HepG2 (cell line): ENCODE data around the gene ANKRD40CL. TPM values are rescaled to one million over a fixed set of nuclear protein-coding genes. Genes with fewer than 3 reads are reported as not detected.
A peak's percentile ranks its signal among the peaks of the same experiment; 100 is the strongest.

Source experiments
- ATAC-seq: fragments of 200-7000 bp; cut with Tn5 transposase; 3 replicates; pipeline ENCODE4 v1.9.1; 2020; ENCODE audit warnings: mild to moderate bottlenecking, moderate library complexity
- BruUV-seq: library from RNA; stranded (reverse); fragments of 400-500 nt; replicated peaks from 2 replicates; lab custom pipeline; 2021; lab: Mats Ljungman, UMichigan
- CTCF ChIA-PET: fragments of 300-600 bp; formaldehyde crosslinking; extraction: SDS; loops from one replicate; lab custom pipeline; 2021; ENCODE audit warnings: low total read pairs, inconsistent platforms, low intra/inter-chr PET ratio; lab: Yijun Ruan, JAX
- POLR2A ChIA-PET: fragments of 350-600 bp; sonication (Branson Sonifier 250); formaldehyde crosslinking; loops from one replicate; lab custom pipeline; 2020; ENCODE audit warnings: antibody characterized with exemption, inconsistent platforms; lab: Yijun Ruan, JAX
- DNase-seq: peaks from one replicate; pipeline ENCODE4 v3.0.0-alpha.2; 2015; ENCODE audit warnings: low spot score
- FAIRE-seq: peaks from 3 replicates; lab custom pipeline; 2011; peaks lifted over from hg19 to GRCh38; lab: Jason Lieb, UNC
- H2AFZ ChIP-seq: one replicate; pipeline ENCODE4 v1.6.1; 2011; ENCODE audit warnings: low read length, inconsistent platforms
- H3K27ac ChIP-seq: fragments of 300-600 bp; 3 replicates; pipeline ENCODE4 v1.8.0; 2011; ENCODE audit warnings: mixed run types, mild to moderate bottlenecking, mixed read lengths, low read length, inconsistent platforms; ENCODE audit not compliant: insufficient read depth; ENCODE audit errors: extremely low read length
- H3K27me3 ChIP-seq, 2 experiments: fragments of 200-600 bp in 1 of 2; 2 replicates in 1 of 2; 3 replicates in 1 of 2; pipeline versions ENCODE4 v1.6.0 to v1.8.0; 2011; ENCODE audit warnings: low read length in 2 of 2, mild to moderate bottlenecking in 2 of 2, moderate library complexity in 2 of 2, inconsistent platforms in 1 of 2; ENCODE audit not compliant: insufficient read depth in 2 of 2, control insufficient read depth in 1 of 2
- H3K36me3 ChIP-seq, 2 experiments: fragments of 200-600 bp in 1 of 2; replicated peaks in 1 of 2; 2 replicates in 1 of 2; 3 replicates in 1 of 2; pipeline versions ENCODE4 v1.5.1 to v1.8.0; 2011; ENCODE audit warnings: low read length in 2 of 2, inconsistent platforms in 1 of 2; ENCODE audit not compliant: insufficient read depth in 2 of 2, control insufficient read depth in 1 of 2
- H3K4me1 ChIP-seq: 2 replicates; pipeline ENCODE4 v1.5.1; 2012; ENCODE audit warnings: low read length, inconsistent platforms; ENCODE audit not compliant: insufficient read depth
- H3K4me2 ChIP-seq: 2 replicates; pipeline ENCODE4 v1.6.0; 2011; ENCODE audit warnings: low read depth, low read length, inconsistent platforms
- H3K4me3 ChIP-seq, 3 experiments: fragments of 200-600 bp in 1 of 3; sonication (generic), shearing (Covaris generic) in 1 of 3; replicated peaks in 1 of 3; 2 replicates each; pipeline ENCODE4 v1.5.1; 2011 to 2016; ENCODE audit warnings: low read length in 3 of 3, inconsistent platforms in 2 of 3, low read depth in 2 of 3, mild to moderate bottlenecking in 2 of 3, control low read depth in 1 of 3, mixed read lengths in 1 of 3; ENCODE audit not compliant: insufficient read depth in 1 of 3
- H3K79me2 ChIP-seq: one replicate; pipeline ENCODE4 v1.6.1; 2011; ENCODE audit warnings: low read length, inconsistent platforms; ENCODE audit not compliant: insufficient read depth
- H3K9ac ChIP-seq: 2 replicates; pipeline ENCODE4 v1.6.0; 2011; ENCODE audit warnings: mild to moderate bottlenecking, low read depth, low read length, inconsistent platforms; ENCODE audit not compliant: insufficient read depth
- H3K9me3 ChIP-seq: 2 replicates; pipeline ENCODE4 v1.5.1; 2012; ENCODE audit warnings: mild to moderate bottlenecking, low read length
- H4K20me1 ChIP-seq: 2 replicates; pipeline ENCODE4 v1.6.0; 2011; ENCODE audit warnings: inconsistent platforms, mild to moderate bottlenecking, low read length, moderate library complexity; ENCODE audit not compliant: insufficient read depth
- CCAR2 ChIP-seq: fragments of 200-400 bp; formaldehyde crosslinking; optimal IDR thresholded peaks from 2 replicates; pipeline ENCODE3; 2018; ENCODE audit warnings: low read depth, mild to moderate bottlenecking, low read length, moderate library complexity
- FOSL2 ChIP-seq: sonication (generic); formaldehyde crosslinking; IDR thresholded peaks from 2 replicates; pipeline ENCODE4 v1.4.0; 2020; ENCODE audit warnings: missing genetic modification reagents
- FOXA3 ChIP-seq: IDR thresholded peaks from 2 replicates; pipeline ENCODE4 v1.6.1; 2016; ENCODE audit warnings: missing genetic modification reagents, missing compliant biosample characterization
- PRDM10 ChIP-seq: sonication (generic); formaldehyde crosslinking; IDR thresholded peaks from 2 replicates; pipeline ENCODE4 v1.4.0; 2020; ENCODE audit warnings: low read depth, missing genetic modification reagents
- REXO4 ChIP-seq: sonication (generic); formaldehyde crosslinking; IDR thresholded peaks from 2 replicates; pipeline ENCODE4 v1.8.0; 2022; ENCODE audit warnings: missing genetic modification reagents, mild to moderate bottlenecking, borderline replicate concordance
- SCMH1 ChIP-seq: sonication (generic); formaldehyde crosslinking; IDR thresholded peaks from 2 replicates; pipeline ENCODE4 v1.9.0; 2021; ENCODE audit warnings: missing genetic modification reagents, mild to moderate bottlenecking, borderline replicate concordance
- SRF ChIP-seq: IDR thresholded peaks from 2 replicates; pipeline ENCODE4 v1.6.1; 2011; ENCODE audit warnings: mild to moderate bottlenecking, low read depth, low read length, moderate library complexity
- THRA ChIP-seq: sonication (generic); formaldehyde crosslinking; IDR thresholded peaks from 2 replicates; pipeline ENCODE4 v1.4.0; 2020; ENCODE audit warnings: missing genetic modification reagents, borderline replicate concordance
- ZBTB10 ChIP-seq: sonication (generic); formaldehyde crosslinking; IDR thresholded peaks from 2 replicates; pipeline ENCODE4 v1.4.0; 2020; ENCODE audit warnings: missing genetic modification reagents, borderline replicate concordance
- ZNF484 ChIP-seq: sonication (generic); formaldehyde crosslinking; IDR thresholded peaks from 2 replicates; pipeline ENCODE4 v1.5.1; 2020; ENCODE audit warnings: mild to moderate bottlenecking, low read depth, missing genetic modification reagents, borderline replicate concordance
- WGBS: methylation state at CpG from one replicate; pipeline ENCODE4 v1.1.6; 2017; ENCODE audit warnings: low lambda C conversion rate; 5-methylcytosine and 5-hydroxymethylcytosine counted together
- in situ Hi-C: cut with HindIII; loops from 2 replicates; pipeline ENCODE4 v1.10.0; 2017; ENCODE audit warnings: low pct_unique_long_range_greater_than_20kb; ENCODE audit not compliant: extremely low pct_ligation_motif_present
- intact Hi-C: fragments of 100-400 bp; cut with micrococcal nuclease; formaldehyde crosslinking; loops from one replicate; pipeline ENCODE4 v1.10.0; 2022; ENCODE audit not compliant: unreplicated experiment
- polyA plus RNA-seq, 8 experiments: library from polyadenylated mRNA; depleted of rRNA in 3 of 8; stranded (reverse) in 7 of 8; unstranded in 1 of 8; fragments of >200 nt; fragmentation: Illumina TruSeq in 4 of 8; extraction: Trizol in 4 of 8; gene quantifications; 2 replicates each; pipeline versions ENCODE4 v1.2.1 to v1.2.3, GENCODE V29; 2011 to 2016; ENCODE audit warnings: low read depth in 4 of 8, missing spikeins in 1 of 8, mixed read lengths in 1 of 8; ENCODE audit not compliant: insufficient read depth in 1 of 8
- total RNA-seq, 5 experiments: library from RNA; depleted of rRNA; stranded (reverse); fragments of >200 nt; fragmentation: Illumina TruSeq; extraction: Trizol; gene quantifications; 2 replicates each; pipeline ENCODE4 v1.2.3, GENCODE V29; 2016; ENCODE audit warnings: low read depth in 1 of 5

Gene ANKRD40CL
- total and polyA plus RNA-seq, 2 of the 13 experiments (the other 11 are each of a cell fraction or from before 2014, with no cell fraction given) = 0.03 to 0.11 TPM

DNA sequence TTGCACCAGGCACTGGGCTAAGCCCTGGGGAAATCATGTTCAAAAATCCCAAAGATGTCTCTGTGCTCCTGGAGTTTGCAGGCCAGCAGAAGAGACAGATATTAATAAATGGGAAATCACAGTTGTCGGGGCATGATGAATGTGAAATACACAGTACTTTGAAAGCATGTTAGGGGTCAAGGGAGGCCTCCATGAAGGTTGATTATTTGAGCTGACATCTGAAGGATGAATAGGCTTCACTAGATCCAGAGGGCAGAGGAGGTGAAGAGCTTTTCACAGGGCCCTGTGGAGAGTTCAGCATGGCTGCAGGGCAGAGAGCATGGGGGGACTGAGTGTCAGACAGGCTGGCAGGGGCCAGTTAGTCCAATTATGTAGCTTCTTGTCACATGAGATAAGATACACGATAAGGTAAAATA lies 2.6 kb downstream of the ANKRD40CL start:
- no peak for DNase-seq
- H3K79me2 ChIP-seq = no peaks in the 10 kb centered on the region
- H3K27ac ChIP-seq = no peak overlapping the region
- H3K27me3 ChIP-seq = peaks cover 0 to 2% of the 10 kb centered on the region in 2 experiments; a peak in 1 of 5 replicates
- intact Hi-C loops (no loop called here), in situ Hi-C loops (no loop called here)
- FAIRE-seq = no peak
- no TSS peak for BruUV-seq
- H3K36me3 ChIP-seq = no peaks in the 10 kb centered on the region
- CTCF ChIA-PET = no interaction called here
- peaks cover 62% of the 10 kb centered on the region for H3K4me1 ChIP-seq
- H3K9me3 ChIP-seq = no peaks in the 10 kb centered on the region
- no peak for TF ChIP-seq SRF
- no peak for TF ChIP-seq PRDM10 (CRISPR knock-in tag)
- no peak for TF ChIP-seq REXO4 (CRISPR knock-in tag)
- TF ChIP-seq FOSL2 (CRISPR knock-in tag) = no peak
- no peak for TF ChIP-seq THRA (CRISPR knock-in tag)
- no peak for TF ChIP-seq ZBTB10 (CRISPR knock-in tag)
- no peak for TF ChIP-seq ZNF484 (CRISPR knock-in tag)
- TF ChIP-seq FOXA3 (CRISPR knock-in tag) = no peak
- no peak for TF ChIP-seq CCAR2
- no peak for TF ChIP-seq SCMH1
- 41% methylated on average over 2 of the region's 2 CpGs for WGBS
- no peak overlapping the region for H3K9ac ChIP-seq
- no peak overlapping the region for H3K4me3 ChIP-seq
- ATAC-seq = no peak
- no peak overlapping the region for H2AFZ ChIP-seq
- H4K20me1 ChIP-seq = no peaks in the 10 kb centered on the region
- 0 out of 2 replicates have a peak overlapping the region, but pooled peaks have one; percentile 80 for H3K4me2 ChIP-seq
- POLR2A ChIA-PET = interaction anchor here (1.4 to 2.4 kb wide), 2 partner anchors 9 to 39 kb away, joined by 3 to 9 read pairs; no protein-coding TSS in a partner anchor
